ENCODE measurements around the gene RCSD1.

RCSD1 gene

DNA sequence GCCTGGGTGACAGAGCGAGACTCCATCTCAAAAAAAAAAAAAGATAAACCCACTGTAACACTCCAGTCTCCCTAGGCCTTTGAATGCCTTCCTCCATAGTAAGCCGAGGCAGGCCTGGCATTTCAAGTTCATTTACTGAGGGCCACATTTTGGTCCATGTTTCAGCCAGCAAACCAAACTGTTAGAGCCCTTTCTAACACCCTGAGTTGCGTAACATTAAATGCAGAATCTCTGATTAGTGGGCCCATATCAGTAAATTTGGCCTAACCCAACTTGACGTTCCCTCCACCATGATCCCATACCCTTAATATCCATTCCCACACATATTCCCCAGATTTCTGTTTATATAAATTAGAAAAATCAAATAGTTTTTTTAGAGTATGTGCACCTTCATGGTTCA is 104.2 kb downstream of the RCSD1 start:
- Histone ChIP-seq H3K4me1 (ENCODE audit: insufficient read depth, low read length, severe bottlenecking) (no peaks in the 10 kb centered on the region), H3K79me2 (ENCODE audit: insufficient read depth, low read length) (peaks cover 15% of the 10 kb centered on the region), H3K27me3 (ENCODE audit: insufficient read depth, low read length) (no peaks in the 10 kb centered on the region), H3F3A (ENCODE audit: insufficient read depth, low read length) (no peaks in the 10 kb centered on the region), H2AFZ (ENCODE audit: low read length) (no peak overlapping the region), H3K9me2 (ENCODE audit: low read depth, low read length) (no peaks in the 10 kb centered on the region), H3K4me3 (ENCODE audit: low read depth, low read length, poor library complexity, severe bottlenecking) (no peak overlapping the region), H3K27ac (ENCODE audit: low read depth, low read length, poor library complexity, severe bottlenecking) (no peak overlapping the region), H3K9ac (ENCODE audit: low read length) (no peak overlapping the region), H4K20me1 (ENCODE audit: insufficient read depth, low read length) (no peaks in the 10 kb centered on the region), H3K4me2 (ENCODE audit: low read length) (no peak overlapping the region), H3K36me3 (ENCODE audit: insufficient read depth, low read length) (peaks cover 18% of the 10 kb centered on the region), H3K9me3 (ENCODE audit: low read length) (no peaks in the 10 kb centered on the region)
- no peak for TF ChIP-seq EZH2 (IDR thresholded peaks at IDR 0.05; ENCODE audit: borderline replicate concordance, low read length)
- TF ChIP-seq, protein P1, sequence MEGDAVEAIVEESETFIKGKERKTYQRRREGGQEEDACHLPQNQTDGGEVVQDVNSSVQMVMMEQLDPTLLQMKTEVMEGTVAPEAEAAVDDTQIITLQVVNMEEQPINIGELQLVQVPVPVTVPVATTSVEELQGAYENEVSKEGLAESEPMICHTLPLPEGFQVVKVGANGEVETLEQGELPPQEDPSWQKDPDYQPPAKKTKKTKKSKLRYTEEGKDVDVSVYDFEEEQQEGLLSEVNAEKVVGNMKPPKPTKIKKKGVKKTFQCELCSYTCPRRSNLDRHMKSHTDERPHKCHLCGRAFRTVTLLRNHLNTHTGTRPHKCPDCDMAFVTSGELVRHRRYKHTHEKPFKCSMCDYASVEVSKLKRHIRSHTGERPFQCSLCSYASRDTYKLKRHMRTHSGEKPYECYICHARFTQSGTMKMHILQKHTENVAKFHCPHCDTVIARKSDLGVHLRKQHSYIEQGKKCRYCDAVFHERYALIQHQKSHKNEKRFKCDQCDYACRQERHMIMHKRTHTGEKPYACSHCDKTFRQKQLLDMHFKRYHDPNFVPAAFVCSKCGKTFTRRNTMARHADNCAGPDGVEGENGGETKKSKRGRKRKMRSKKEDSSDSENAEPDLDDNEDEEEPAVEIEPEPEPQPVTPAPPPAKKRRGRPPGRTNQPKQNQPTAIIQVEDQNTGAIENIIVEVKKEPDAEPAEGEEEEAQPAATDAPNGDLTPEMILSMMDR (IDR thresholded peaks at IDR 0.05; ENCODE audit: low read length) = no peak

DNA sequence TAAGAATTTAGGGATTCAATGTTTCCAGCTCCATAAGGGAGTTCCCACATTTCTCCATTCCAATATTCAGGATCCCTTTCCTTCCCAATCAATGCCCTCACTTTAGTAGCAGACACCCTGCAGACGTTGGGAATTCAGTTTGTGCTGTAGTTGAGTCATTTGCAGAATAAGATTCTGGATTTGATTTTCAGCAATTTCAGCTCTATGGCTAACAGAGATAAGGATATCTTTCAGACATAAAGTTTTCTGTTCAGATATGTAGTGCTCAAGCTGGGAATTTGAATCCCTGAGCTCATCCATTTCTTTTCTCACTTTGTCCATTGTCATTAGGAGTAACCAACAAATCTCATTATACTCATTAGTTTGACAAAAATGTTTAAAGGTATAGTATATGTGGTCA is 104.8 kb downstream of the RCSD1 start:
- Histone ChIP-seq H3K27ac (ENCODE audit: low read depth, low read length, poor library complexity, severe bottlenecking) (no peak overlapping the region), H3K9me3 (ENCODE audit: low read length) (no peaks in the 10 kb centered on the region), H3K4me1 (ENCODE audit: insufficient read depth, low read length, severe bottlenecking) (no peaks in the 10 kb centered on the region), H3K36me3 (ENCODE audit: insufficient read depth, low read length) (peaks cover 18% of the 10 kb centered on the region), H4K20me1 (ENCODE audit: insufficient read depth, low read length) (no peaks in the 10 kb centered on the region), H2AFZ (ENCODE audit: low read length) (no peak overlapping the region), H3K79me2 (ENCODE audit: insufficient read depth, low read length) (peaks cover 9% of the 10 kb centered on the region), H3F3A (ENCODE audit: insufficient read depth, low read length) (no peaks in the 10 kb centered on the region), H3K4me2 (ENCODE audit: low read length) (no peak overlapping the region), H3K4me3 (ENCODE audit: low read depth, low read length, poor library complexity, severe bottlenecking) (no peak overlapping the region), H3K9me2 (ENCODE audit: low read depth, low read length) (no peaks in the 10 kb centered on the region), H3K9ac (ENCODE audit: low read length) (no peak overlapping the region), H3K27me3 (ENCODE audit: insufficient read depth, low read length) (no peaks in the 10 kb centered on the region)
- no peak for TF ChIP-seq EZH2 (IDR thresholded peaks at IDR 0.05; ENCODE audit: borderline replicate concordance, low read length)
- TF ChIP-seq, protein P1 (IDR thresholded peaks at IDR 0.05; ENCODE audit: low read length) = no peak

DNA sequence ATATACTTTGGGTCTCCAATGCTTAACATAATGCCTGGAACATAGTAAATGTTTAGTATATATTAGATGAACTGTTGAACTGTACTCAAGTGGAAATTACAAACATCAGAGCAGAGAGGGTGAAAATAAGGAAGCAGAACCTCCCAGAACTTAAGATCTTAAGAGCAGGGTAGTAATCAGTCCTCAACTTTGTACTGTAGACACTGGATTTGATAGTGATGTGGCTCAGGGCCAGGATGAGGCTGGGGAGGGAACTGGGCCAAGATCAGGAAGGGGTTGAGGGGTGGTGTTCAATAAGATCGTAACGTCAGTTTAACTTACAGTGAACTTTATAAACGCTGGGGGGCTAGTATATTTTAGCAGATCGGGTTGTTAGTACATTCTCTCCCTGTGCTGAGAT is 107.1 kb downstream of the RCSD1 start:
- H3K36me3 ChIP-seq (ENCODE audit: insufficient read depth, low read length) = peaks cover 18% of the 10 kb centered on the region
- TF ChIP-seq, protein P1 (IDR thresholded peaks at IDR 0.05; ENCODE audit: low read length) = no peak
- no peak for TF ChIP-seq EZH2 (IDR thresholded peaks at IDR 0.05; ENCODE audit: borderline replicate concordance, low read length)
- no peak overlapping the region for H3K9ac ChIP-seq (ENCODE audit: low read length)
- H2AFZ ChIP-seq (ENCODE audit: low read length) = no peak overlapping the region
- H3F3A ChIP-seq (ENCODE audit: insufficient read depth, low read length) = no peaks in the 10 kb centered on the region
- H3K9me3 ChIP-seq (ENCODE audit: low read length) = no peaks in the 10 kb centered on the region
- no peaks in the 10 kb centered on the region for H3K9me2 ChIP-seq (ENCODE audit: low read depth, low read length)
- H3K79me2 ChIP-seq (ENCODE audit: insufficient read depth, low read length) = no peaks in the 10 kb centered on the region; the same call in 1 of the 2 replicates
- no peak overlapping the region for H3K4me3 ChIP-seq (ENCODE audit: low read depth, low read length, poor library complexity, severe bottlenecking)
- no peaks in the 10 kb centered on the region for H3K27me3 ChIP-seq (ENCODE audit: insufficient read depth, low read length)
- no peaks in the 10 kb centered on the region for H4K20me1 ChIP-seq (ENCODE audit: insufficient read depth, low read length)
- no peak overlapping the region for H3K4me2 ChIP-seq (ENCODE audit: low read length)
- H3K27ac ChIP-seq (ENCODE audit: low read depth, low read length, poor library complexity, severe bottlenecking) = no peak overlapping the region
- H3K4me1 ChIP-seq (ENCODE audit: insufficient read depth, low read length, severe bottlenecking) = no peaks in the 10 kb centered on the region

Data from OCI-LY1 (cell line).